H1 (cell line): ENCODE results near the gene HECTD1. TPM values are rescaled to one million over a fixed set of nuclear protein-coding genes. Genes with fewer than 3 reads are reported as not detected.

Experiments
- CTCF ChIA-PET: fragments of 300-600 bp; sonication (Branson Sonifier 250); formaldehyde crosslinking; loops from one replicate; lab custom pipeline; 2021; ENCODE audit not compliant: partially characterized antibody; lab: Charles Lee
- POLR2A ChIA-PET: fragments of 300-600 bp; sonication (Branson Sonifier 250); formaldehyde crosslinking; loops from one replicate; lab custom pipeline; 2021; ENCODE audit warnings: inconsistent platforms; ENCODE audit not compliant: partially characterized antibody; lab: Charles Lee
- DNase-seq, 2 experiments: peaks; one replicate each; pipeline versions ENCODE4 v3.0.0 to v3.0.0-alpha.2; 2010 to 2022; ENCODE audit warnings: low spot score in 2 of 2, low read depth in 1 of 2, mixed read lengths in 1 of 2
- FAIRE-seq: peaks from 2 replicates; lab custom pipeline; 2011; peaks lifted over from hg19 to GRCh38; lab: Jason Lieb, UNC
- H2AFZ ChIP-seq: 2 replicates; pipeline ENCODE4 v1.8.1; 2012; ENCODE audit warnings: low read length, inconsistent platforms
- H2AK5ac ChIP-seq: 2 replicates; pipeline ENCODE4 v1.6.1; 2013; ENCODE audit warnings: low read depth, low read length
- H2BK120ac ChIP-seq: replicated peaks from 2 replicates; pipeline ENCODE3; 2013; ENCODE audit warnings: low read depth, low read length, inconsistent platforms
- H2BK12ac ChIP-seq: 2 replicates; pipeline ENCODE4 v1.6.1; 2013; ENCODE audit warnings: low read depth, low read length
- H2BK15ac ChIP-seq: 2 replicates; pipeline ENCODE4 v1.6.1; 2013; ENCODE audit warnings: low read length
- H2BK20ac ChIP-seq: 2 replicates; pipeline ENCODE4 v1.6.1; 2013; ENCODE audit warnings: low read length
- H2BK5ac ChIP-seq: 2 replicates; pipeline ENCODE4 v1.6.1; 2013; ENCODE audit warnings: low read depth, low read length
- H3K14ac ChIP-seq: 2 replicates; pipeline ENCODE4 v1.6.1; 2013; ENCODE audit warnings: inconsistent platforms; ENCODE audit not compliant: insufficient read length
- H3K18ac ChIP-seq: 2 replicates; pipeline ENCODE4 v1.6.1; 2013; ENCODE audit warnings: low read length; ENCODE audit errors: extremely low read depth
- H3K23ac ChIP-seq: 2 replicates; pipeline ENCODE4 v1.6.1; 2013; ENCODE audit warnings: inconsistent platforms; ENCODE audit not compliant: insufficient read length
- H3K23me2 ChIP-seq: 2 replicates; pipeline ENCODE4 v1.6.1; 2013; ENCODE audit warnings: low read depth, low read length
- H3K27ac ChIP-seq: 2 replicates; pipeline ENCODE4 v1.6.1; 2011; ENCODE audit warnings: low read depth, low read length, inconsistent platforms
- H3K27me3 ChIP-seq, 4 experiments: replicated peaks in 1 of 4; 1 replicate in 1 of 4; 2 replicates in 3 of 4; pipeline versions ENCODE4 v1.6.1 to v1.8.1; 2011 to 2013; ENCODE audit warnings: low read length in 3 of 4, mild to moderate bottlenecking in 3 of 4, inconsistent platforms in 2 of 4, mixed read lengths in 2 of 4, moderate library complexity in 1 of 4; ENCODE audit not compliant: control insufficient read depth in 3 of 4, insufficient read depth in 3 of 4; ENCODE audit errors: extremely low read depth in 1 of 4
- H3K36me3 ChIP-seq, 4 experiments: 2 replicates each; pipeline versions ENCODE4 v1.6.1 to v1.8.1; 2011 to 2013; ENCODE audit warnings: mild to moderate bottlenecking in 4 of 4, low read length in 3 of 4, moderate library complexity in 2 of 4, control low read depth in 1 of 4, inconsistent platforms in 1 of 4; ENCODE audit not compliant: insufficient read depth in 4 of 4, control insufficient read depth in 2 of 4
- H3K4ac ChIP-seq: replicated peaks from 2 replicates; pipeline ENCODE3; 2013; ENCODE audit warnings: low read length, low read depth, mixed read lengths, inconsistent platforms; ENCODE audit not compliant: insufficient read length
- H3K4me1 ChIP-seq, 4 experiments: replicated peaks in 1 of 4; 1 replicate in 1 of 4; 2 replicates in 3 of 4; pipeline versions ENCODE4 v1.6.1 to v1.8.1; 2011 to 2013; ENCODE audit warnings: low read length in 3 of 4, inconsistent platforms in 2 of 4, mixed read lengths in 1 of 4; ENCODE audit not compliant: insufficient read depth in 4 of 4, control insufficient read depth in 3 of 4
- H3K4me2 ChIP-seq, 2 experiments: 2 replicates each; pipeline versions ENCODE4 v1.6.1 to v1.8.1; 2011 to 2013; ENCODE audit warnings: low read depth in 2 of 2, low read length in 2 of 2, control low read depth in 1 of 2, inconsistent platforms in 1 of 2, mild to moderate bottlenecking in 1 of 2; ENCODE audit not compliant: insufficient read depth in 1 of 2
- H3K4me3 ChIP-seq, 4 experiments: fragments of 200-600, 300-600 bp in 1 of 4; sonication (generic), shearing (Covaris generic), sonication (Bioruptor Twin) in 1 of 4; 2 replicates each; pipeline versions ENCODE4 v1.5.1 to v1.8.1; 2011 to 2016; ENCODE audit warnings: low read length in 4 of 4, low read depth in 3 of 4, control low read depth in 2 of 4, inconsistent platforms in 2 of 4, mild to moderate bottlenecking in 2 of 4, mixed read lengths in 1 of 4, moderate library complexity in 1 of 4; ENCODE audit not compliant: insufficient read depth in 2 of 4; ENCODE audit errors: extremely low read depth in 1 of 4
- H3K56ac ChIP-seq: replicated peaks from 2 replicates; pipeline ENCODE3; 2013; ENCODE audit warnings: low read depth, mild to moderate bottlenecking, mixed read lengths, low read length, inconsistent platforms; ENCODE audit not compliant: insufficient read length
- H3K79me1 ChIP-seq: 2 replicates; pipeline ENCODE4 v1.6.1; 2013; ENCODE audit warnings: low read depth, low read length, control low read depth
- H3K79me2 ChIP-seq, 2 experiments: 2 replicates each; pipeline versions ENCODE4 v1.6.1 to v1.8.1; 2012 to 2013; ENCODE audit warnings: low read length in 2 of 2, mild to moderate bottlenecking in 2 of 2, inconsistent platforms in 1 of 2; ENCODE audit not compliant: insufficient read depth in 2 of 2, control insufficient read depth in 1 of 2
- H3K9ac ChIP-seq, 4 experiments: replicated peaks in 1 of 4; 1 replicate in 1 of 4; 2 replicates in 3 of 4; pipeline versions ENCODE4 v1.6.1 to v1.8.1; 2011 to 2013; ENCODE audit warnings: low read depth in 3 of 4, low read length in 3 of 4, control low read depth in 2 of 4, mild to moderate bottlenecking in 2 of 4, moderate library complexity in 2 of 4, inconsistent platforms in 1 of 4; ENCODE audit errors: extremely low read depth in 1 of 4
- H3K9me3 ChIP-seq, 2 experiments: 2 replicates each; pipeline versions ENCODE4 v1.6.1 to v1.8.1; 2012 to 2013; ENCODE audit warnings: mild to moderate bottlenecking in 2 of 2, moderate library complexity in 2 of 2, control low read depth in 1 of 2, inconsistent platforms in 1 of 2, low read depth in 1 of 2, low read length in 1 of 2, mixed read lengths in 1 of 2; ENCODE audit not compliant: insufficient read depth in 2 of 2
- H4K20me1 ChIP-seq, 2 experiments: replicated peaks in 1 of 2; 2 replicates each; pipeline versions ENCODE3 to v1.8.1; 2011 to 2013; ENCODE audit warnings: inconsistent platforms in 2 of 2, low read length in 2 of 2, mild to moderate bottlenecking in 1 of 2; ENCODE audit not compliant: insufficient read depth in 2 of 2, control insufficient read depth in 1 of 2
- H4K5ac ChIP-seq: 2 replicates; pipeline ENCODE4 v1.6.1; 2013; ENCODE audit warnings: low read length, low read depth, mixed read lengths, inconsistent platforms; ENCODE audit not compliant: insufficient read length
- H4K8ac ChIP-seq: 2 replicates; pipeline ENCODE4 v1.8.0; 2013; ENCODE audit warnings: mild to moderate bottlenecking, moderate library complexity, low read length, inconsistent platforms; ENCODE audit not compliant: insufficient read depth; ENCODE audit errors: extremely low read depth
- H4K91ac ChIP-seq: replicated peaks from 2 replicates; pipeline ENCODE3; 2013; ENCODE audit warnings: low read length, mixed read lengths, inconsistent platforms; ENCODE audit not compliant: insufficient read length
- CBX5 ChIP-seq: fragments of 300-800, 300-1000 bp; sonication (generic); IDR thresholded peaks from 2 replicates; pipeline ENCODE4 v1.7.1; 2016; ENCODE audit warnings: antibody characterized with exemption, low read length, low read depth
- CEBPB ChIP-seq: IDR thresholded peaks from 2 replicates; pipeline ENCODE4 v1.6.1; 2012; ENCODE audit warnings: low read depth, low read length
- CHD1 ChIP-seq: IDR thresholded peaks from 2 replicates; pipeline ENCODE4 v1.6.1; 2012; ENCODE audit warnings: low read depth, low read length, improper control_type of control experiment
- CTCF ChIP-seq, 3 experiments: IDR thresholded peaks; 1 replicate in 2 of 3; 2 replicates in 1 of 3; pipeline versions ENCODE4 v1.5.1 to v1.6.1; 2011; ENCODE audit warnings: low read length in 3 of 3, mild to moderate bottlenecking in 3 of 3, inconsistent platforms in 2 of 3, low read depth in 1 of 3, moderate library complexity in 1 of 3; ENCODE audit not compliant: insufficient read depth in 1 of 3; ENCODE audit errors: control extremely low read depth in 1 of 3
- FOSL1 ChIP-seq: IDR thresholded peaks from 2 replicates; pipeline ENCODE4 v1.6.1; 2011; ENCODE audit warnings: mild to moderate bottlenecking, low read depth, low read length, moderate library complexity; ENCODE audit not compliant: insufficient read depth
- RXRA ChIP-seq: IDR thresholded peaks from 2 replicates; pipeline ENCODE4 v1.6.1; 2011; ENCODE audit warnings: low read depth, mild to moderate bottlenecking, low read length, moderate library complexity; ENCODE audit not compliant: insufficient read depth
- SAP30 ChIP-seq: fragments of 300-600 bp; sonication (generic); IDR thresholded peaks from 2 replicates; pipeline ENCODE4 v1.7.1; 2012; ENCODE audit warnings: low read length, moderate library complexity, mild to moderate bottlenecking, inconsistent platforms; ENCODE audit not compliant: insufficient read depth, insufficient replicate concordance
- SP4 ChIP-seq: IDR thresholded peaks from 2 replicates; pipeline ENCODE4 v1.6.1; 2012; ENCODE audit warnings: low read length, inconsistent platforms
- SUZ12 ChIP-seq: fragments of 200-600 bp; sonication (generic); IDR thresholded peaks from 2 replicates; pipeline ENCODE4 v1.6.1; 2012; ENCODE audit warnings: mild to moderate bottlenecking, inconsistent platforms, low read length, moderate library complexity, mixed read lengths
- USF2 ChIP-seq: IDR thresholded peaks from 2 replicates; pipeline ENCODE4 v1.6.1; 2011; ENCODE audit warnings: low read length, improper control_type of control experiment
- WGBS, 2 experiments: shearing (Covaris generic) in 1 of 2; methylation state at CpG; one replicate each; pipeline versions ENCODE4 v1.1.6 to v1.1.7; 2013 to 2015; ENCODE audit warnings: low lambda C conversion rate in 2 of 2, mixed read lengths in 2 of 2, inconsistent platforms in 1 of 2, low coverage in 1 of 2, missing lambda C conversion rate in 1 of 2; ENCODE audit not compliant: insufficient replicate concordance in 2 of 2, insufficient coverage in 1 of 2, insufficient read length in 1 of 2; ENCODE audit errors: extremely low coverage in 1 of 2, missing lambda C conversion rate in 1 of 2; 5-methylcytosine and 5-hydroxymethylcytosine counted together
- polyA plus RNA-seq, 7 experiments: library from polyadenylated mRNA; depleted of rRNA in 3 of 7; stranded (reverse) in 5 of 7; unstranded in 2 of 7; fragments of >200 nt in 5 of 7; fragments of 200-250 nt in 2 of 7; gene quantifications; 1 replicate in 5 of 7; 2 replicates in 1 of 7; 4 replicates in 1 of 7; pipeline versions ENCODE4 v1.2.1 to v1.2.3, GENCODE V29; 2011 to 2013; ENCODE audit warnings: missing spikeins in 2 of 7, mixed read lengths in 2 of 7
- total RNA-seq: library from RNA; stranded (reverse); fragmentation: NEBNext Ultra II Directional; extraction: Animal tissue kit (Norgen Biotek cat#: 25700); gene quantifications from 2 replicates; pipeline ENCODE4 v1.2.1, GENCODE V29; 2021

Gene HECTD1
- total and polyA plus RNA-seq, 2 of the 8 experiments (the other 6 are each of a cell fraction or from before 2014, with no cell fraction given): 44.7 to 105 TPM

GRCh38 chr14:31068235-31068634 is 139.4 kb downstream of the HECTD1 start:
- Histone ChIP-seq H3K4me1 (no peaks in the 10 kb centered on the region), H3K9me3 (no peaks in the 10 kb centered on the region), H3K23ac (no peak overlapping the region), H2BK20ac (no peak overlapping the region), H2BK5ac (no peak overlapping the region), H2AFZ (no peak overlapping the region), H4K5ac (no peak overlapping the region), H3K56ac (no peak overlapping the region), H3K79me1 (no peaks in the 10 kb centered on the region), H3K27ac (no peak overlapping the region), H2BK120ac (no peak overlapping the region), H2AK5ac (no peak overlapping the region), H4K8ac (no peak overlapping the region), H3K4me2 (no peak overlapping the region), H2BK15ac (no peak overlapping the region), H3K79me2 (no peaks in the 10 kb centered on the region), H3K4me3 (no peak overlapping the region), H2BK12ac (no peak overlapping the region), H3K4ac (no peak overlapping the region), H3K18ac (no peak overlapping the region), H3K9ac (no peak overlapping the region), H3K23me2 (no peaks in the 10 kb centered on the region), H4K20me1 (no peaks in the 10 kb centered on the region), H3K36me3 (0 out of 8 replicates have a peak, but pooled peaks cover 0 to 2% (median 0%) of the 10 kb centered on the region in 4 experiments), H3K27me3 (no peaks in the 10 kb centered on the region), H3K14ac (no peak overlapping the region), H4K91ac (no peak overlapping the region)
- CTCF ChIA-PET: interaction anchor here (1.2 kb wide), 1 partner anchor 14 kb away, joined by 5 read pairs; no protein-coding TSS in a partner anchor
- POLR2A ChIA-PET: interaction anchor here (1.3 kb wide), 1 partner anchor 42 kb away, joined by 5 read pairs; the partner anchor contains the start of gene STRN3
- DNase-seq: no peak
- no peak for FAIRE-seq
- 84% methylated on average over 1 of the region's 1 CpG; no CpG with 5 or more reads in 1 of the 2 experiments for WGBS, 2 experiments
- no peak for TF ChIP-seq RXRA
- TF ChIP-seq USF2: no peak
- TF ChIP-seq FOSL1: no peak
- TF ChIP-seq CEBPB: no peak
- TF ChIP-seq SP4: no peak
- TF ChIP-seq SUZ12: no peak
- no peak for TF ChIP-seq CHD1
- no peak for TF ChIP-seq SAP30
- TF ChIP-seq CBX5: no peak
- no peak for TF ChIP-seq CTCF (IDR thresholded peaks at IDR 0.05; ENCODE audit: control extremely low read depth in 1 of 3, insufficient read depth in 1 of 3, low read depth in 1 of 3, low read length in 3 of 3)
